Fibroblast of villous mesenchyme (primary cell): ENCODE data around the gene ELFN1. TPM values are rescaled to one million over a fixed set of nuclear protein-coding genes. Genes with fewer than 3 reads are reported as not detected.

Experiments
- DNase-seq: peaks from one replicate; pipeline ENCODE4 v3.0.0-alpha.2; 2010; ENCODE audit warnings: low read depth
- H3K4me3 ChIP-seq: 2 replicates; pipeline ENCODE4 v1.5.1; 2011; ENCODE audit warnings: low read depth, mild to moderate bottlenecking, low read length
- total RNA-seq: library from RNA; depleted of rRNA; stranded (reverse); fragments of >200 nt; gene quantifications from 2 replicates; pipeline ENCODE4 v1.2.3, GENCODE V29; 2012
- TF ChIP-seq, protein P1 (sequence below): IDR thresholded peaks from 2 replicates; pipeline ENCODE4 v1.5.1; 2012; ENCODE audit warnings: low read depth, mild to moderate bottlenecking, low read length; ENCODE audit not compliant: insufficient read depth

Gene ELFN1
- total RNA-seq, 1 donor: 0.86 TPM

DNA sequence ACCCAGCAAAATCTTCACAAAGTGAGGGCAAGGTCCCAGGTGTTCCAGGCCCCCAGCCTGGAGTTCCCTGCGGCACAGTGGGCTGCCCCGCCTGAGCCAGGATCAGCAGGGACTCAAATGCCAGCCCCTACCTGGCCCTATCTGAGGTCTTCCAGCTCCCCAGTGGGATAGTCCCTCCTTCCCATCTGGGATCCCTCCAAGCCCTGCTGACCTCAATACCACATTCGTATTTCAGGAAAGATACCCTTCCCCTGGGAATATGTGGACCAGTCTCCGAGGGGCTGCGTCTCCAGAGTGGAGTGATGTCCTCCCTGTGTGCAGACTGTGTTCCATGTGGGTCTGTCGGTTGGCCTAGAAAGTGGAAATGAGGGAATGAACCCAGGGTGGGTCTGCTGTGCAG, 40.9 kb downstream of the ELFN1 start:
- no peak for DNase-seq
- H3K4me3 ChIP-seq: no peak overlapping the region
- TF ChIP-seq, protein P1, sequence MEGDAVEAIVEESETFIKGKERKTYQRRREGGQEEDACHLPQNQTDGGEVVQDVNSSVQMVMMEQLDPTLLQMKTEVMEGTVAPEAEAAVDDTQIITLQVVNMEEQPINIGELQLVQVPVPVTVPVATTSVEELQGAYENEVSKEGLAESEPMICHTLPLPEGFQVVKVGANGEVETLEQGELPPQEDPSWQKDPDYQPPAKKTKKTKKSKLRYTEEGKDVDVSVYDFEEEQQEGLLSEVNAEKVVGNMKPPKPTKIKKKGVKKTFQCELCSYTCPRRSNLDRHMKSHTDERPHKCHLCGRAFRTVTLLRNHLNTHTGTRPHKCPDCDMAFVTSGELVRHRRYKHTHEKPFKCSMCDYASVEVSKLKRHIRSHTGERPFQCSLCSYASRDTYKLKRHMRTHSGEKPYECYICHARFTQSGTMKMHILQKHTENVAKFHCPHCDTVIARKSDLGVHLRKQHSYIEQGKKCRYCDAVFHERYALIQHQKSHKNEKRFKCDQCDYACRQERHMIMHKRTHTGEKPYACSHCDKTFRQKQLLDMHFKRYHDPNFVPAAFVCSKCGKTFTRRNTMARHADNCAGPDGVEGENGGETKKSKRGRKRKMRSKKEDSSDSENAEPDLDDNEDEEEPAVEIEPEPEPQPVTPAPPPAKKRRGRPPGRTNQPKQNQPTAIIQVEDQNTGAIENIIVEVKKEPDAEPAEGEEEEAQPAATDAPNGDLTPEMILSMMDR: no peak

DNA sequence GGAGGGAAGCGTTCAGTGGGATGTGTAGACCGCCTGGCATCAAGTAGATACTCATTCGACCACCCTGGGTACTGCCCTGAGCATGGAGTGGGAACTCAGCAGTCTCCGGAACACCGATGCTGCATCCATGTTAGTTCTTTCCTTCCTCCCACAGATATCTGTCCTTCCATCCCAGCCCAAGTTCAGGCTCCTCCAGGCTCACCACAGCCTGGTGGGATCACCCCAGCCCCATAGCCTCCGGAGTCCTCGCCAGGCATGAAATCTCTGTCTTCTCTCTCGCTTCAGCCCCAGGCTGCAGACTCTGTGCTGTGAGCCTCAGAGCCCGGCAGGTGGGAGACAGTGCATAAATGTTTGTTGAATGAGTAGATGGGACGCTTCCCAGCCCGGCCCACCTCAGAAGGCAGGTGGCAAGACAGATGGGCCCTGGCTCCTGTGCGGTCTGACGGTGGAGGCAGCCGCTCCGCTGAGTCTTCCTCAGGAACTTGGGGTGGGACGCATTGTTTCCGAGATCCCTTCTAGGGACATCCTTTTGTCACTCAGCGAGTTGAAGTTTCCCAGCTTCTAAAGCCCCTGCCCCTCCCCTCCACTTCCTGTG, 42.9 kb downstream of the ELFN1 start:
- no peak for DNase-seq
- TF ChIP-seq, protein P1: no peak
- H3K4me3 ChIP-seq: no peak overlapping the region

DNA sequence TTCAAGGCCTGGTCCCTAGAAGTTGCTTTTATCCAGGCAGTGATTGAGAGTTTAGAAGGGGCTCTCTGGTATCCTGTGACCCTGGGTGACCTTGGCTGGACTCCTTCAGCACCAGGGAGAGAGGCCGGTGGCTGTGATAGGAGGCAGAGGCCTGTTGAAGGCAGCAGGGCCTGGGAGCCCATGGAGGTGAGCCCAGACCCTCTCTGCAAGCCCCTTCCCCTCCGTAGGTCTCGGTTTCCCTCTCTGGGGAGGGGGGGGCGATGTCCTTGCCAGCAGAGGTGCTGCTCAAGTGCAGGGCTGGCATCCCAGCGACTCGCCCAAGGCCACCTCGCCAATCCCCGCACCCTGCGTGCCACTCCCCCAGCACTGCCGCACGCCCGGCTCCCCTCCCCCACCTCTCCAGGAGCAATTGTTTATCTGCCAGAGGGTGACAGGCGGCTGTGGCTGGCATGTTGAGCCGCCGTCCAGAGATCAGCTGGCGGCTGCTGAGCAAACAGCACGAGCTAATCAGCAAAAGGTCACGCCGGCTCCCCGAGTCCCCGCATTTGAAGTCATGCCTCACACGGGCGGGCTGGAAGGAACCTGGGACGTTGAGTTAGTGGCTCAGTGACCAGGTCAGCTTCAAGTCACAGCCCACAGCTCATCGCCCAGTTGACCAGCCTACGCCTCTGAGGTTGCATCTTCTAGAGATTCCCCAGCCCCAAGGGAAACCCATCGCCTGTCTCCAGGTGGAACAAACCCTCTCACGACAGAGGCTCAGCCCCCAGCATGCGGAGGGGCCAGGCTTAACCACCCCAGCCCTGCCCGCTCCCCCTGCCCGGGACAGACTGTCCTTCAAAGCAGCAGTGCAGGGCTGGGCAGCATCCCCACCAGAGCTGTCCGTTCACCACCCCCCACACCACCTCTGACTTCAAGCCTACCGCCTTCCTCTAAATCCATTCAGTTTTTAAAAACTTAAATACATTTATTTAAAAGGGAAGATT, 43.7 kb downstream of the ELFN1 start:
- DNase-seq: no peak
- TF ChIP-seq, protein P1: no peak
- no peak overlapping the region for H3K4me3 ChIP-seq

DNA sequence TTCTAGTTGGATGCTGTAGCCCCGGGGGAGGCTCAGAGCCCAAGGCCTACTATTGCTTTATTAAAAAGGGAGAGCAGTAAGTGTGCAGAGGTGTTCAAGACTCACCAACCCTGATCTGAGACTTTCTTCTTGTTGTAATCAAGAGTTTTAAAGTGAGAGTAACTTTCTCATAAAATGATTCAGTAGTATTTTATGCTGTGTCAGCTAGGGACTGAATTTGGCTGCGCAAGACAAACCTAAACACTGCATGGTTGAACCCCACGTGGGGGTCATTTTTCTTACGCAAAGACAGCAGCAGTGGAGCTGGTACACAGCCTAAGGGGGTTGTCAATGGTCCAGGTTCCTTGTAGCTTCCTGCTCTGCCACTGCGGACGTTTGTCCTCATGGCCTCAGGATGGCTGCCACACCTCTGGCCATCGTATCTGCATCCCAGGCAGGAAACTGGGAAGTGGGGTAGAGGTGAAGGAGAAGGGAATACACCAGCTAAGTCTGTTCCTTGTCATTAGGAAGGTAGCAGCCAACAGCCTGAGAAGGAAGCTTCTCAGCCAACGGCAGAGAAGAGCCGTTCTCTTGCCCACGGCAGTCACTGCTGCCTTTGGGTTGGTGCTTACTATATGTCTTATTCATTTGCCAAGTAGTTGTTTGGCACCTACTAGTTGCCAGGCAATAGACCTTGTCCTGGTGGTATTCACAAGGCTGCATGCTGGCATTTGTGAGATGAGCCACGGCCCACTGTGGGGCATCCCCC, 44.7 kb downstream of the ELFN1 start:
- TF ChIP-seq, protein P1: no peak
- no peak overlapping the region for H3K4me3 ChIP-seq
- no peak for DNase-seq

DNA sequence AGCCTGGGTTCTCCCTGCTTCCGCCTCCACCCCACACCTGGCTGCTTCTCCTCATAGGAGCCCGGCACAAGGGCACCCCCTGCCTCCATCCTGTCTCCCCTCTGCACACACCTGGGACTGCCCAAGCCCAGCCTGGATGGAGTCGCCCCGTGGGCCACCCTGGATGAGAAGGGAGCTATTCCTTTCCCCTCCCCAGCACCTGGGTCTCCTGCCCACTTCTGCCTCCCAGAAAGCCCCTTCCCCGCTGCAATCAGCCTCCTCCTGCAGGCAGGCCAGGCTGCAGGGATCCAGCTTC, 45.2 kb downstream of the ELFN1 start:
- H3K4me3 ChIP-seq: no peak overlapping the region
- DNase-seq: no peak
- TF ChIP-seq, protein P1: no peak

DNA sequence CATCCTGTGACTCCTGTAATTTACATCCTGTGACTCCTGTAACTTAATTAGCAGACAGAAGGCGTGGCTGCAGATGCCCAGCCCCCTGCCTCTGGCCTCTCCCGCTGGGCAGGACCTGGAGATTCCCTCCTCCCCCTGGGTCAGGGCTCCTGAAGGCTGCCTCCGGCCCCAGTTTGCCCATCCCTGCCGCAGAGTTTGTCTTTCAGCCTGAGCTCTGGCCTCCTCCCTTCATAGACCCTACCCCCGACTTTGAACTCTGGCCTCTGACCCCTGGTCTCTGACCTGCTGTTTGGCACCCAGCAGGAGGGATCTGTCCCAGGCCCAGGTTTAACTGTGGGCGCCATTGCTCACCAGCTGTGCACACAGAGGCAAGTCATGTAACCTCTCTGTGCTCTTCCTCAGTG, 45.6 kb downstream of the ELFN1 start:
- H3K4me3 ChIP-seq: no peak overlapping the region
- DNase-seq: no peak

More for the DNA sequence above, 45.6 kb downstream of the ELFN1 start:
- TF ChIP-seq, protein P1: no peak
